ENCODE measurements around the gene EMC7. TPM values are rescaled to one million over a fixed set of nuclear protein-coding genes. Genes with fewer than 3 reads are reported as not detected.

EMC7 gene
- total and polyA plus RNA-seq, 2 of the 4 experiments (the other 2 are of a cell fraction) = 46.6 to 76.4 TPM

DNA sequence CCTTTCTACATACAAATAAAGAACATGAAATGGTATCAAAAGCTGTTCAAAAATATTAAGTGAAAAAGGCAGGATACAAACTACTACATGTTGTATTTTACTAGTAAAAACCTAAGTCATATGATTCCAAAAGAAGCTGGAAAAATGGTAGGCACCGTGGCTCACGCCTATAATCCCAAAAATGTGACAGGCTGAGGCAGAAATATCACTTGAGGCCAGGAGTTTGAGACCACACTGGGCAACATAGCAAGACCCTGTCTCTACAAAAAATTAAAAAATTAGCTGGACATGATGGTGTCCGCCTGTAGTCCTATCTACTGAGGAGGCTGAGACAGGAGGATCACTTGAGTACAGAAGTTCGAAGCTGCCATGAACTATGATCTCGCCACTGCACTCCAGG is 1.7 kb downstream of the EMC7 start:
- Histone ChIP-seq H2BK120ac (ENCODE audit: low read depth, low read length) (no peak overlapping the region), H2AFZ (replicated peaks; ENCODE audit: low read length, poor library complexity) (no peak overlapping the region), H3K4ac (ENCODE audit: low read depth, low read length) (no peak overlapping the region), H2AK5ac (ENCODE audit: low read depth, low read length) (no peak overlapping the region), H2BK15ac (ENCODE audit: low read depth, low read length) (no peak overlapping the region), H3K9ac (ENCODE audit: low read depth, low read length) (no peak overlapping the region), H4K91ac (ENCODE audit: insufficient read depth, low read depth, low read length) (no peak overlapping the region), H3K4me1 (ENCODE audit: control insufficient read depth, insufficient read depth, low read length) (peaks cover 4% of the 10 kb centered on the region; the same call in 1 of the 2 replicates), H2BK20ac (ENCODE audit: low read depth, low read length) (no peak overlapping the region), H3K27ac (ENCODE audit: insufficient read depth, low read length) (no peak overlapping the region), H3K4me3 (ENCODE audit: insufficient read depth, low read depth, low read length) (no peak overlapping the region), H3K4me2 (ENCODE audit: low read depth, low read length) (no peak overlapping the region), H2BK5ac (ENCODE audit: low read depth, low read length, poor library complexity, severe bottlenecking) (no peak overlapping the region), H3K56ac (ENCODE audit: extremely low read depth, insufficient read depth, low read length) (no peak overlapping the region), H3K36me3 (ENCODE audit: control insufficient read depth, insufficient read depth, low read length) (no peaks in the 10 kb centered on the region), H3K9me1 (ENCODE audit: insufficient read depth, low read length) (no peaks in the 10 kb centered on the region), H3K9me3 (ENCODE audit: control insufficient read depth, insufficient read depth, low read length) (no peaks in the 10 kb centered on the region), H3K79me1 (ENCODE audit: low read depth in 1 of 2, low read length in 2 of 2) (peaks cover 17 to 50% of the 10 kb centered on the region in 2 experiments), H2AK9ac (replicated peaks; ENCODE audit: low read depth, low read length, poor library complexity) (no peak overlapping the region), H3K18ac (ENCODE audit: low read depth, low read length) (no peak overlapping the region), H4K5ac (ENCODE audit: low read depth, low read length) (no peak overlapping the region), H3K14ac (replicated peaks; ENCODE audit: low read depth, low read length) (no peak overlapping the region), H3K23ac (ENCODE audit: low read depth, low read length) (no peak overlapping the region), H3K27me3 (ENCODE audit: control insufficient read depth, insufficient read depth, low read length) (no peaks in the 10 kb centered on the region), H4K20me1 (ENCODE audit: insufficient read depth, low read length) (no peaks in the 10 kb centered on the region), H4K8ac (ENCODE audit: low read depth in 2 of 2, low read length in 2 of 2) (no peak overlapping the region)
- CTCF ChIA-PET = no interaction called here
- TF ChIP-seq POLR2A (IDR thresholded peaks at IDR 0.05; ENCODE audit: low read depth, low read length) (no peak), RCOR1 (IDR thresholded peaks at IDR 0.05; ENCODE audit: insufficient replicate concordance, low read length) (no peak), MAFK (IDR thresholded peaks at IDR 0.05; ENCODE audit: low read depth, low read length) (no peak), CHD1 (IDR thresholded peaks at IDR 0.05; ENCODE audit: low read depth, low read length) (no peak), SMC3 (IDR thresholded peaks at IDR 0.05; ENCODE audit: low read depth, low read length) (no peak), CTCF (conservative IDR thresholded peaks at IDR 0.05; ENCODE audit: low read depth, low read length) (no peak), MXI1 (IDR thresholded peaks at IDR 0.05; ENCODE audit: borderline replicate concordance, low read depth, low read length) (no peak), MAZ (IDR thresholded peaks at IDR 0.05; ENCODE audit: borderline replicate concordance, low read depth, low read length) (no peak), RAD21 (IDR thresholded peaks at IDR 0.05; ENCODE audit: low read length) (no peak)
- in situ Hi-C loops (cut with MboI; ENCODE audit: low sequenced_read_pairs) = loop anchor here (5.0 to 25.0 kb wide), 3 partner anchors 112 to 487 kb away; partner anchors contain the start of genes GOLGA8B, KATNBL1 and LPCAT4
- DNase-seq (no peak), ATAC-seq (ENCODE audit: low read depth) (no peak)
- intact Hi-C loops (cut with micrococcal nuclease) = loop anchor here (5.0 kb wide), 1 partner anchor 38 kb away; no protein-coding TSS in a partner anchor
- dilution Hi-C loops (cut with HindIII; ENCODE audit: low sequenced_read_pairs, unreplicated experiment) = no loop called here
- BruUV-seq (replicated peaks) = no TSS peak
- WGBS, 2 experiments (ENCODE audit: extremely low coverage in 2 of 2, insufficient read length in 1 of 2) = no CpG with 5 or more reads among the region's 5 CpGs
- POLR2A ChIA-PET (ENCODE audit: unreplicated experiment) = no interaction called here
